ENCODE measurements around the gene PROX1.

Gene PROX1, protein sequence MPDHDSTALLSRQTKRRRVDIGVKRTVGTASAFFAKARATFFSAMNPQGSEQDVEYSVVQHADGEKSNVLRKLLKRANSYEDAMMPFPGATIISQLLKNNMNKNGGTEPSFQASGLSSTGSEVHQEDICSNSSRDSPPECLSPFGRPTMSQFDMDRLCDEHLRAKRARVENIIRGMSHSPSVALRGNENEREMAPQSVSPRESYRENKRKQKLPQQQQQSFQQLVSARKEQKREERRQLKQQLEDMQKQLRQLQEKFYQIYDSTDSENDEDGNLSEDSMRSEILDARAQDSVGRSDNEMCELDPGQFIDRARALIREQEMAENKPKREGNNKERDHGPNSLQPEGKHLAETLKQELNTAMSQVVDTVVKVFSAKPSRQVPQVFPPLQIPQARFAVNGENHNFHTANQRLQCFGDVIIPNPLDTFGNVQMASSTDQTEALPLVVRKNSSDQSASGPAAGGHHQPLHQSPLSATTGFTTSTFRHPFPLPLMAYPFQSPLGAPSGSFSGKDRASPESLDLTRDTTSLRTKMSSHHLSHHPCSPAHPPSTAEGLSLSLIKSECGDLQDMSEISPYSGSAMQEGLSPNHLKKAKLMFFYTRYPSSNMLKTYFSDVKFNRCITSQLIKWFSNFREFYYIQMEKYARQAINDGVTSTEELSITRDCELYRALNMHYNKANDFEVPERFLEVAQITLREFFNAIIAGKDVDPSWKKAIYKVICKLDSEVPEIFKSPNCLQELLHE

DNA sequence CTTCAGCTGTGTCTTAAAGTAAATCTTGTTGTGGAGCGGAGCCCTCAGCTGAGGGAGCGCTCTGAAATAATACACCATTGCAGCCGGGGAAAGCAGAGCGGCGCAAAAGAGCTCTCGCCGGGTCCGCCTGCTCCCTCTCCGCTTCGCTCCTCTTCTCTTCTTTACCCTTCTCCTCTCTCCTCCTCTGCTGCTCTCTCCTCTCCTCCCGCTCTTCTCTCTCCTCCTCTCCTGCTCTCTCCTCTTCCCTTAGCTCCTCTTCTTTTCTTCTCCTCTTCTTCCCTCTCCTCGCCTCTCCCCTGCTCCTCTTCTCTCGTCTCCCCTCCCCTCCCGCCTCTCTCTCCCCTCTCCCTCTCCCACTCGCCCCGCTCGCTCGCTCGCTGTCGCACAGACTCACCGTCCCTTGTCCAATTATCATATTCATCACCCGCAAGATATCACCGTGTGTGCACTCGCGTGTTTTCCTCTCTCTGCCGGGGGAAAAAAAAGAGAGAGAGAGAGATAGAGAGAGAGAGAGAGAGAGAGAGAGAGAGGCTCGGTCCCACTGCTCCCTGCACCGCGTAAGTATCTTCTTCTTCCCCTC, at the start of gene PROX1:
PROX1 (plus strand) TSS at position 47 of the 580 bp plus-strand sequence. CDS start 8,563 bp downstream, outside the sequence.
- DNase-seq (ENCODE audit: low read depth in 2 of 2) = peak; percentile 72 to 76

DNA sequence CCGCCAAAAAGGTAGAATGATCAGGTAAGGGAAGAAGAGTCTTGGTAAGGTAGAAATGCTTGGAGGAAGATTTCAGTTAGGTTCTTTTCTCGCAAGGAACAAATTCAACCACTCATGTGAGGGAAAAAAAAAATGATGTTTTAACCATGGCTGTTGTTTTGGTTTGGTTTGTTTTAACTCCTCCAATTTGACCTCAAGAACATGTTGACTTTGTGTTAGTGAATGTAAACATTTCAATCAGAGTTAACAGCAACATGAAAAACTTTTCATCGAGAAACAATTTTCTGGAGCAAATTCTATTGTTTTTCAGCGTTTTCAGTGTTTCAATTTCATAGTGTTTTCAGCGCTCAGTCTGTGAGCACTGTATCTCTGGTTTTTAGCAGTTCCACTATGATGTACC, 49.0 kb upstream of the PROX1 start:
- no peak for DNase-seq (ENCODE audit: low read depth in 2 of 2)

- DNase-seq (ENCODE audit: low read depth in 2 of 2) = no peak
Observed at GRCh38 chr1:213939888-213940287, 47.9 kb upstream of the PROX1 start.

- DNase-seq (ENCODE audit: low read depth in 2 of 2) = no peak
Observed at GRCh38 chr1:213940947-213941346, 46.8 kb upstream of the PROX1 start.

GRCh38 chr1:213942061-213942460, 45.7 kb upstream of the PROX1 start:
- no peak for DNase-seq (ENCODE audit: low read depth in 2 of 2)

DNA sequence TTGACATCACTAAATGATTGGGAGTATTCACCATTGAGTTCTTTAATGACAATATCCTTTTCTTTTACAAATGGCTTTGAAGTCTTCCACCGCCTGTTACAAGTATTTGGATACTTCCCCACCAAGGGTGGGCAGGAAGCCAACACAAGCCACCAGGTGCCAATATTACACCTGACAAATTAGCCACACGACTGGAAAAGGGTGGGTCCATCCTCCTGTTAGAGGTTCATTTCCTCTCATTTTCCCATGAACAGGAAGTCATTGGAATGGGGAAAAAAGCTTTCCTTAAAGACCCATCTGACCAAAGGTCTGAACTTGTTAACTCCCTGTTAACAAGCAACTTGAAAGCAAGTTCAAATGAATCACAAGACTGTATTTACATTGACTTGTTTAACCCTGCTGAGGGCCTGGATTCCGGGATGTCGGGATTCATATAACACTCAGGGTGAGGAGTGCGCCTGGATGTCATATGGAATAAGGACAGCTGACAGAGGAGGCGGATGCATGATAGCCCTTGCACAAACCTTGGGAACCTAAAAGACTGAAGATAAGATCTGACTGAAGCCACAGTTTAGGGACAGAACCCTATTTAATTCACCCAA, 40.5 kb upstream of the PROX1 start:
- DNase-seq (ENCODE audit: low read depth in 2 of 2) = no peak

- no peak for DNase-seq (ENCODE audit: low read depth in 2 of 2)
Observed at GRCh38 chr1:213951876-213952275, 35.9 kb upstream of the PROX1 start.

DNA sequence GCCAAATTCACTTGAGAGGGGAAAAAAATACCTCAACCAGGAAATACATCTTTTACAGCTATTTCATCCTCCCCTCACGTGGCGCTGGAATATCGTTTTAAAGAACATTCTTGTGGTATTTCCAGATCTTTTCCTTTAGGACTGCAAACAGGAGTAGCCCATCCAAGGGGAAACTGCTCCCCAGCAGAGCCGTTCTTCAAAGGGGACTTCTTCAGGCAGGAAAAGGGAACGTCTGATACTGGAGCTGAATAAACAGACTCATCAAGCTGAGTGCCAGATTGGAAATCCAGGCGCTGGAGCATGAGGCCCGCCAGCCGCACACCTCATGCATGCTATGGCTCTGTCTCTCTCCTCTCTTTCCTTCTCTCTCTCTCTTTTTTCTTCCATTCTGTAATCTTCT, 34.0 kb upstream of the PROX1 start:
- no peak for DNase-seq (ENCODE audit: low read depth in 2 of 2)

GRCh38 chr1:213956295-213956770, 31.4 kb upstream of the PROX1 start:
- no peak for DNase-seq (ENCODE audit: low read depth in 2 of 2)

DNA sequence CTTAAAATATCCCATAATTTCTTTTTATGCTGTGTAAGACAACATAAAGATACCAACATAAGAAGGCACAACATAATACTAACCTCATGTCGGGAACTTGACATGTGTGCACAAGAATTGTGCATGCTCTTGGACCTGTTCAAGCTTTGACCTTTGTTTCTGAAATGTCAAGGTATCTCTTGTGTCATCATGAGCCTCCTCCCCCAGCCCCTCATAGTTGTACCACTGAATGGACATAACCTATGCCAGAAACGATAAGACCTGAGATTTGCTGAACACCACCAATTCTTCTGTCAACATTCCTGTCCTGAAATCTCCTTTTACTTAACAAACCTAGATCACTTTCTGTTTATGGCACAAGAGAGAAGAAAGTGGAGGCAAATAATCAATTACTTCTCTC, 29.4 kb upstream of the PROX1 start:
- DNase-seq (ENCODE audit: low read depth in 2 of 2) = no peak

DNA sequence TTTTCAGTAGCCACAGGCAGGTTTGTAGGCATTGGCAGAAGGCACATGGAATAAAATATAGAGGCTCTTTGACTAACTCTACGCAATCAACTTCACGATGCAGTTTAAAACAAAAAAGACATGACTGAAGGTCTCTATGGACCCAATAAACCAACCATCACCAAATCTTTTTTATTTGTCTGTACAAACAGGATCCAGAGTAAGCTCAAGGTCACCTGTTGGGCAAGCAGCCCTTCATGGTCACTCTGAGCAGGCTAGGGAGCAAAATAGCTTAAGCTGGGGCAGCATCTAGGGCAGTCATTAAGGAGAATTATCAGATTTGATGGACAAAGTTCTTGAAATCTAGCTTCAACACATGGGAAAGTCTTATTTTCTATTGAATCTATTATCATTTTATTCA, 26.8 kb upstream of the PROX1 start:
- no peak for DNase-seq (ENCODE audit: low read depth in 2 of 2)

DNA sequence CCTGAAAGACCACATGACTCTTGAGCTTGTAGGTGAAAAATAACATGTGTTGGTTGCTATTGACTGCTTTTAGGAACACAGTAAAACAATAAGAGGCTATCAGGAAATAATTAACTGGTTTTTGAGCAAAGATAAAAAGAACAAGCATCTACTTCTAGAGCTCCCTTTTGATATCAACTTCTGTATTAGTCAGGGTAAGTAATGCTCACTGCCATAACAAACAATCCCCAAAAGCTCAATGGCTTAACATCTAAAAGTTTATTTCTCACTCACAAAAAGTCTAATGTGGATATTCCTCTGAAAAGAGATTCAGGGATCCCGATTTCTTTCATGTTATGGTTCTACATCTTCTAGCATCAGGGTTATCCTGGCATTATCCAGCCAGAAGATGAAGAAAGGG, 25.3 kb upstream of the PROX1 start:
- DNase-seq (ENCODE audit: low read depth in 2 of 2) = no peak

DNA sequence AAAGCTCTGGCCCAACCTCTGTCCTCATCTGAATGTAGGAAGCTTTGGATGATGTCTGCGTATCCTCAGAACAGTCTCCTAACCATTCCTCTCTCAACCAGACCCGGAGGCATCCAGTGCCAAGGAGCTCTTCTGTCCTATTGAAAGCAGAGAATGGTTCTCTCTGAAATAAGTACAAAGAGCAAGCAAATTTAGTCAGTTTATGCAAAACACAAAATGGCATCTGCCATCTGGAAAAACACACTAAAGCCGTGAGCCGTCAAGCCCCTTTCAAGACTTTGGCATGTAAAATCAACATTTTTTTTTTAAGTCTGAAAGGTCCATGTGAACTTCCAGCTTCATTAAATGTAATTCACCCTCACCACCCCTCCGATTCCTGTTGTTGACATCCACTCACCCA, 21.7 kb upstream of the PROX1 start:
- DNase-seq (ENCODE audit: low read depth in 2 of 2) = no peak

DNA sequence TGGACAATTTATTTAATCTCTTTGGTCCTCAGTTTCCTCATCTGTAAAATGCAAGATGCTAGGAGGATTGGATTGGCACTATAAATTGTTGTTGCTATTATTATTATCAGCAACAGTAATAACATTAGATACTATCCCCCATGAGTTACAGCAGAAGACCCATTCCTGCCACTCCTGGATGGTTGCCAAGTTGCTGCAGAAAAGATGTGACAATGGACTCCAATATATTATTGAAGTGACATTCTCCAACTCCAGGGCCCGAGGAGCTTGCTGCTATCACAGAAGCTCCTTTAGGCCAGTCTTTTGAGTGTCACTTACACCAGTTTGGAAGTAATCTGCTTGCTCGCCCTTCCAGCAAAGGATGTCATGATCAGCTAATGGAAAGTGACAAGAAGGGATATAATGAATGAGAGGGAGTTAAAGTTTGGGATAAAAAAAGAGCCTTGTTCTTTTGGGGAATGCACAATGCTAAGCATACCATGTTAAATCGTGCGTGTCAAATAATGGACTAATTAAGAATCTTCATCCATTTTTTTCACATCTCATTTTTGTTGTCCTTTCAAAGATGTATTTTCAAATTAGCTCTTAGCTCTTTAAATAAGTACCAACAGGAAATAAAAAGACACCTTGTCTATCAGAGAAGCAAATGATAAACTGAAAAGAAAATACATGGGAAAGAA, 19.5 kb upstream of the PROX1 start:
- no peak for DNase-seq (ENCODE audit: low read depth in 2 of 2)

DNA sequence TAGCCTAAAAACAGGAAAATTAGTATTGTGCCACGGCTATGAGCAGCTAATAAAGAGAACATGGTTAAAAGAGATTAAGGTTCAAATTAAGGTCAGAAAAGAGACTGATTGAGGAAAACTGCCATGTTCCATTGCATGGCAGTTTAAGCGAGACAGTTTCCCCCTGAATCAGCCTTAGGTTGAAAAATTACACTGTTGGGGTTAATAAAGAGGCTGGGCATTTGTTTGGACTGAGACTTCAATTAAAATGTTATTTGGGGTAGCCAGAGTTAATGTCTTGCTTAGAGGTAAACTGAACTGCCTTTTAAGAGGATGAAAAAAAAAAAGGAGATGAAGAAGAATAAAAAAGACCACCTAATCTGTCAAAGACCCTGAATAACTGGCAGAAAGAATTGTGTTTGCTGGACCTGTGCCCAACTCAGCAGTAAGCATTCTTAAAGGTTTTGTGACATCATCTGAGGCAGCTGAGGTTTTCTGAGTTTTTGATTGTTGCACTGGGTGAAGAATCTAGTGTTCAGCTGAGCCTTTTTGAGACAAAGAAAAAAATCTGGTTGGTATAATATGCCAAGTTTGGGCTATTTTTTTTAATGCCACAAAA, 17.7 kb upstream of the PROX1 start:
- DNase-seq (ENCODE audit: low read depth in 2 of 2) = no peak

- no peak for DNase-seq (ENCODE audit: low read depth in 2 of 2)
Observed at GRCh38 chr1:213972141-213972540, 15.6 kb upstream of the PROX1 start.

GRCh38 chr1:213973129-213973528, 14.6 kb upstream of the PROX1 start:
- DNase-seq (ENCODE audit: low read depth in 2 of 2) = no peak

DNA sequence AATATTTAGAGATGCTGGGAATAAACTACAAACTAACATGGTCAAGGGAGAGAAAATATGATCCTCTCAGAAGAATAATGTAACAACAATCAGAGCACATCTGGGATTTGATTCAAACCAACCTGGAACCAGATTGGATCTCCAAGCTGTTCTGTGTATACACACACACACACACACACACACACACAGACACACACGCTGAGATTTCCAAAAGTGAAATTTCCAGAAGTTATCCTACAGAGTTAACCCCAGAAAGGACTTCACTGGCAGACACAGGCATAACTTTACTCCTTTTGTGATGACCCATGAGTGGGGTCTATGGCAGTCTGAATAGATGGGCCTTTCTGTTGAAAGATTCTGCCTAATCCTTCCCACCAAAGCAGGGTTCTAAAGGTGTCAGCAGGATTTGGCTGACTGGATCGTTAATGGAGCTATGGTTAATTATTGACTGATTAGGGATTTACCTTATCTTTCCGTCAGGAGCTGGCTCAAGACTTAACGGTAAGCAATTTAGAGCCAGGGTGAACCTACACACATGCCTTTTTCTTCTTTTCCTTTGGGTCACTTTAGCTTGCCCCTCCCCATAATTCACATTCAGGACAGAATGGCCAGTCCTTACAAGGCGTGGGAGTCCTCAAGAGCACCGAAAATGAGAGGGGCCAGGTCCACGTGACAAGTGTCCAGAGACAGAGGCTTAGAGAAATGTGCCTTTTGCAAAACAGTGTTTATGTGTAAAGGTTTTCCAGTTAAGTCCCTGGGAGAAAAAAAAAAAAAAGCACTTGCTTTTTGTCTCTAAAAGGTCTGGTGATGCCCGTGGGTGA, 10.9 kb upstream of the PROX1 start:
- no peak for DNase-seq (ENCODE audit: low read depth in 2 of 2)

- DNase-seq (ENCODE audit: low read depth in 2 of 2) = no peak
Observed at GRCh38 chr1:213977486-213977842, 10.3 kb upstream of the PROX1 start.

- no peak for DNase-seq (ENCODE audit: low read depth in 2 of 2)
Observed at GRCh38 chr1:213977909-213978308, 9.9 kb upstream of the PROX1 start.
